DMS153 treated with DMSO at 0.1 percent for 48 hours (cell line): ENCODE measurements around the gene RPS6KA5.
A peak's percentile ranks its signal among the peaks of the same experiment; 100 is the strongest.
"Not testable (repeated sequence)": the region's sequence is repeated elsewhere in the genome, so short reads cannot be mapped to it uniquely, and the experiment has no call there.

ENCODE experiments used
- DNase-seq: peaks from one replicate; lab custom pipeline; 2025; ENCODE audit not compliant: unreplicated experiment; lab: John Stamatoyannopoulos, UW

The RPS6KA5 gene

GRCh38 chr14:90940318-90940962 is 120.0 kb downstream of the RPS6KA5 start:
- DNase-seq = no peak

DNA sequence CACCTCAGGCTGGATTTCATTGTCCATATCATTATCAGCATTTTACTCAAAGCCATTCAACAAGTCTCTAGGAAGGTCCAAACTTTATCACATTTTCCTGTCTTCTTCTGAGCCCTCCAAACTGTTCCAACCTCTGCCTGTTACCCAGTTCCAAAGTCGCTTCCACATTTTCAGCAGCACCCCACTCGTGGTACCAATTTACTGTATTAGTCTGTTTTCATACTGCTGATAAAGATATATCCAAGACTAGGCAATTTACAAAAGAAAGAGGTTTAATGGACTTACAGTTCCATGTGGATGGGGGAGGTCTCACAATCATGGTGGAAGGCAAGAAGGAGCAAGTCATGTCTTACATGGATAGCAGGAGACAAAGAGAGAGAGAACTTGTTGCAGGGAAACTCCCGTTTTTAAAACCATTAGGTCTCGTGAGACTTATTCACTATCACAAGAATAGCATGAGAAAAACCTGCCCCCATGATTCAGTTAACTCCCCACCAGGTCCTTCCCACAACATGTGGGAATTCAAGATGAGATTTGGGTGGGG is 121.1 kb downstream of the RPS6KA5 start:
- DNase-seq = not testable (repeated sequence)

DNA sequence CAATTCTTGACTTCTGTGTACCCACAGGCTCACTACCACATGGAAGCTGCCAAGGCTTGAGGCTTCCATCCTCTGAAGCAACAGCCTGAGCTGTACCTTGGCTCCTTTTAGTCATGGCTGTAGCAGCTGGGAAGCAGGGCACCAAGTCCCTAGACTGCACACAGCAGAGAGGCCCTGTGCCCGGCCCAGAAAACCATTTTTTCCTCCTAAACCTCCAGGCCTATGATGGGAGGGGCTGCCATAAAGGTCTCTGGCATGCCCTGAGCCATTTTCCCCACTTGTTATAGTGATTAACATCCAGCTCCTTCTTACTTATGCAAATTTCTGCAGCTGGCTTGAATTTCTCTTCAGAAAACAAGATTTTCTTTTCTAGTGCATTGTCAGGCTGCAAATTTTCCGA is 121.8 kb downstream of the RPS6KA5 start:
- no peak for DNase-seq

DNA sequence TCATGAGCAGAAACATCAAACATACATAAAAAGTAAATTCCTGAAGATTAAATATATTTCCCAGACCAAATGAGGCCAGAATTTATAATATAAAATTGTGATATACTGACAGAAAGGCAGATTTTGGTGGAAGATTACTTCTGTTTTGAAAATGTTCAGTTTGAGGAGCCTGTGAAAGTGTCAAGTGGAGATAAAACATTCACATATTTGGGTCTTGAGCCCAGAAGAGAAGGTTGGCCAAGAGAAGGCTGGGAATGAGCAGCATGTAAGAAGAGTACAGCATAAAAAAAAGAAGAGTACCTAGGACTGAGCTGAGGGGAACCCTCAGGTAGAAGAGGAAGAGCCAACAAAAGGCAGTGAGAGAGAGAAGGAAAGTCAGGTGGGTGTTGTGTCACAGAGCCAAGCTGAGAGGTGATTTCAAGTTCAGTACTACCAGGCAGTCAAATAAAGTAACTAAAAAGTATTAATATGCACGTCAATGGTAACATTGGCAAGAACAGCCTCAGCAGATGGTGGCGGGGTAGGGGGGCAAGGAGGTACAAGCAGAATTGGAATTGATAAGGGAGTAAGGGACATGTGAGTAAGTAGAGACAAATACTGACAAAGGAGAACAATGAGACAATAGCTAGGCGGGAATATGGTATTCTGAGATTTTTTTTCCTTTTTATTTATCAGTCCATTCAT is 123.5 kb downstream of the RPS6KA5 start:
- DNase-seq = no peak

DNA sequence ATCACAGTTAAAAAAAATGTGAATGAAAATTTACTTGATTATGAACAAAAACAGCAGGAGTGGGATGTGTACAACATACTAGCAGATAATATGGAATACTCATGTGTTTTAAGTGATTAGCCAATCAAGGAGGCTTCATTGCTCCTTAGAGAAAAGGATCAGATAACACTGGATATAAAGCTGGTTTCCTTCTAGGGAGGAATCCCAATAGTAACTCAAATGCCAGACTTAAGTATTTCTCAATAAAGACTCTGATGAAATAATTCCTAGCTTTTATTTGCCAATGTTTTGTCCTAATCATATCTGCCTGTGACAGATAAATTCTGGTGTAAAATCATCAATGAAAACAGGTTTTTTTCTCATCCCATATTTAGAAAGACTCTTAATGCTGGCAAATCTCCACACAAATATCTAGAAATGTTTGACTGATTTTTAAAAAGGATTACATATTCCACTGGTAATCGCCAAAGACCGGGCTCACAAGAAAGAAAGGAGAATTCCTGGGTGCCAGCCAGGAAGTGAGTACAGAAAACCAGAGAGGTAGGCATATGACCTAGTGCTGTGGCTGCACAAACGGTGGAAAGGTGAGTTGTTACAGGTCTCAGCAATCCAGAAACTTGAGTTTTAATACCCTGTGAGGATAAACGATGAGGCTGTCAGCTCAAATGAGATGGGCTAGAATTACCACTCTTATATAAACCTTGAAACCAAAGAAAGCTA is 135.7 kb downstream of the RPS6KA5 start:
- DNase-seq = no peak

DNA sequence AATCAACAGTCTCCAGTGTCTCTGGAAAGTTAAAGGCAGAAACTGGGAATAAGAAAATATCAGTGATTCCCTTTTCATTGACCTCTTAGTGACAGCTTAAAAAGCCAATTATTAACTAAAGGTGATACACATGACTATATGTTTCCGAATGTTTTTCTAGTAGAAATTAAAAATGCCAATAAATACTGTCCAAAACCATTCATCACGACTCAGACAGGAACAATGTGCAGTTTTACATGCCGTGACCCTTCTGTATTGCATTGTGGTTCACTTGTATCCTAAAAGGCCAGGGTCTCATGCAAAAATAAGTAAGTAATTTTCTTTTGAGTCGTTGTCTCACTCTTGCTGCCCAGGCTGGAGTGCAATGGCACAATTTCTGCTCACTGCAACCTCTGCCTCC is 138.3 kb downstream of the RPS6KA5 start:
- DNase-seq = no peak

- no peak for DNase-seq
Observed at GRCh38 chr14:90911121-90911520, 149.3 kb downstream of the RPS6KA5 start.

DNA sequence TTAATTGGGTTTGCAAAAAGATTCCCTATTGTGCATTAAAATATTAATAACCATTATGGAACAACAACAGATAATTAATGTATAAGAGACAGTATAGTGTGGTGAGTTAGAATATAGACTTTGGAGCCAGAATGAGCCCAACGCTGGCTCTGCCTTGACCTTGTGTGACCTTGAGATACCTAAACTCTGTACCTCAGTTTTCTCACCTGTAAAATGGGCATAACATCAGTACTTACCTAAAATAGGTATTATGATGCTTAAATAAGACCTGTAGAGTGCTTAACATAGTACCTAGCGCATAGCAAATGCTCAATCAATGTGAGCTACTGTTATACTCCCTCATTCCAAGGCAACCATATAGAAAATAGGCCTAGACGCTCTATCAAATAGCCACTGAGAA is 153.3 kb downstream of the RPS6KA5 start:
- DNase-seq = no peak

- no peak for DNase-seq
Observed at GRCh38 chr14:90905531-90905930, 154.9 kb downstream of the RPS6KA5 start.

GRCh38 chr14:90903101-90903500 is 157.3 kb downstream of the RPS6KA5 start:
- DNase-seq = peak; percentile 24

GRCh38 chr14:90900476-90901083 is 159.9 kb downstream of the RPS6KA5 start:
- no peak for DNase-seq

GRCh38 chr14:90897022-90897421 is 163.4 kb downstream of the RPS6KA5 start:
- DNase-seq = no peak

DNA sequence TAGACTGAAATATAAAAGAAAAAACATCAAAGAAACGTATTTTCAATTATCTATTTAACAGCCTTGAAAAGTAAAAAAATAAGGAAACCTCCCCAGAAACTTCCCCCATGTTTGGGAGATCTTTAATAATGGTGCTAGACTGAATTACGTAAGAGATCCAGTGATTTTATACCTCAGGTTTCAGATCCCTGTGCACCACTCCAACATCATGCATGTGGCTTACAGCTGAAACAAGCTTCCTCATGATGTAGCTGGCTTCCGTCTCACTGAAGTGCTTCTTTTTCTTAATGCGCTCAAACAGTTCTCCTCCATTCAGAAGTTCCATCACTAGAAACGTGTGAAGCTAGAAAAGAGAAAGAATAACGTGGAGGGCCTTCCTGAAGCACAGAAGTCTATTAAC is 166.2 kb downstream of the RPS6KA5 start:
- no peak for DNase-seq

DNA sequence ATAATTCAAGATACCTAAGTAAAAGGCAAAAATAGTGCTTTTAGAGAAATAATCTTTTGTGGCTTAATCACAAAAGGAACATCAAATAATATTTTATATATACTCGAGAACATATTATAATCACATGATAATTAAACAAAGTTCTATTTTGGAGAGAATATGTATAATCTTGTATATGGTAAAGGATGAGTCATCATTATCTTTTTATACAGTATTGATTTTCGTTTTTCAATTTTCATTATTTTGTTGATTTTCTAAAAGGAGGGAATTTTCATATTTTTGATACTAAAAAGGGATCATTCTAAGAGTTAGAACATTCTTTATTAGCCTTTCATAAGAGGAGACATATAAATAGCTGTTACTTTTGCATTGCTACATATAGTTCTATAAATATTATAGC is 166.9 kb downstream of the RPS6KA5 start:
- DNase-seq = no peak

- DNase-seq = no peak
Observed at GRCh38 chr14:90892970-90893369, 167.5 kb downstream of the RPS6KA5 start.

GRCh38 chr14:90891326-90891725 is 169.1 kb downstream of the RPS6KA5 start:
- no peak for DNase-seq

DNA sequence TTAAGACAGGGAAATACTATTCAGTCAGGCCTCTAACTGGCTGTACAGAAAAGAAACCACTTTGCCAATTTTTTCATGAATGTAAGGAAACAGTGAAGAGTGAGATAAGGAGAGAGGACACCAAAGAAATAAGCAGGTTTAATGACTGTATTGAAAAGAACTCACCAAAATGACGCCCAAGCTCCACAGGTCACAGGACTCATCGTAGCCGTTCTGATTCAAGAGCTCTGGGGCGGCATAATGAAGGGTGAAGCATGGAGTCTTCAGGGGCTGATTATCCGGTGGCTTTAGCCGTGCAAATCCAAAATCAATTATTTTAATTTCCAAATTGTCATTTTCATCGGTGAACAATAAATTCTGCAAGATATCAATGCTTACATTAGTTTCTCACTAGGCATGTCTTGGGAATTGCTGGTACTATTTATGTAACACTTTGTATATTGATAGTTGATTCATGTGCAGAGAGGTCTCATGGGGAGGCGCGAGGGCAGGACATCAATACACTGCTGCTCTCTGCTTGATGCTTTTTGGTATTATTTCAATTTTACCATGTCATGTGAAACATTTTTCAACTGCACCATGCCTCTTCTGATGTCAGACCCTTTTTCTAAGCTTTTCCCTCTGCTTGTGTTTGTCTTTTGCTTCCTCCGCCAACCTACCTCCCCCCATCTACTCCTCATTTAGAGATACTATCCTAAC is 170.0 kb downstream of the RPS6KA5 start:
- no peak for DNase-seq

DNA sequence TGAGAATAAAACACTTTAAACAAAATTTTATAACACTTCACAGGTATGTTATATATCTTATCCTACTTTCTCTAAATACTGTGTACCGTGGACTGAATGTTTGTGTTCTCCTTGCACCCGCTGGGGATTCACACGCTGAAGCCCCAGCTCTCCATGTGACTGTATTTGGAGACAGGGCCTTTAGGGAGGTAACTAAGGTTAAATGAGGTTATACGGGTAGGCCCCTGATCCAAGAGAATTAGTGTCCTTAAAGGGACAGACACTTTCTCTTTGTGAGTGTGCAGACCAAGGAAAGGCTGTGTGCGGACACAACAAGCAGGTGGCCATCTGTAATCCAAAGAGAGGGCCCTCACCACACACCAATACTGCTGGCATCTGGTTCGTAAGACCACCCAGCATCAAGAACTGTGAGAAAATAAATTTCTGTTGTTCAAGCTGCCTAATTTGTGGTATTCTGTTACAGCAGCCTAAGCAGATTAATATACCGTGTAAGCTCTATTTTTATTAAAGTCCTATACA is 174.1 kb downstream of the RPS6KA5 start:
- no peak for DNase-seq

- DNase-seq = no peak
Observed at GRCh38 chr14:90883782-90884181, 176.7 kb downstream of the RPS6KA5 start.

- DNase-seq = no peak
Observed at GRCh38 chr14:90883197-90883596, 177.2 kb downstream of the RPS6KA5 start.

DNA sequence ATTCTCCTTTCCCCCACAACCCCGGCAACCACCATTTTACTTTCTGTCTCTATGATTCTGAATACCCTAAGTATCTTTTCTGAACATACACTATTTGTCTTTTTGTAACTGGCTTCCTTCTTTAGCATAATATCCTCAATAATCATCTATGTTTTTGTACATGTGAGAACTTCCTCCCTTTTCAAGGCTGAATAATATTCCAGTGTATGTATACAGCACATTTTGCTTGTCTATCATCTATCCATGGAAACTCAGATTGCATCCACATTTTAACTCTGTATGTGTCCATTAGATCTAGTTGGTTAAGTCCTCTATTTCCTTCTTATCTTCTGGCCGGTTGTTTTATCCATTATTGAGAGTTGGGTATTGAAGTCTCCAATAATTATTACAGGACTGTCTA is 180.2 kb downstream of the RPS6KA5 start:
- no peak for DNase-seq
